Mammary epithelial cell (primary cell): ENCODE data around the gene RBM20.

Experiments used
- CTCF ChIP-seq, 2 donors: IDR thresholded peaks in 1 of 2; conservative IDR thresholded peaks in 1 of 2; 2 replicates each; pipeline ENCODE4 v1.5.1; 2011 to 2012; ENCODE audit warnings: inconsistent platforms in 2 of 2, low read length in 2 of 2, mild to moderate bottlenecking in 2 of 2, control low read depth in 1 of 2, low read depth in 1 of 2; ENCODE audit not compliant: insufficient read depth in 1 of 2; ENCODE audit errors: extremely low read depth in 1 of 2
- EZH2 ChIP-seq: IDR thresholded peaks from 2 replicates; pipeline ENCODE4 v1.6.1; 2012; ENCODE audit warnings: low read length, inconsistent platforms, borderline replicate concordance

- TF ChIP-seq CTCF (conservative IDR thresholded peaks at IDR 0.05 in 1 of 2, IDR thresholded peaks at IDR 0.05 in 1 of 2; ENCODE audit: extremely low read depth in 1 of 2, insufficient read depth in 1 of 2, low read depth in 1 of 2, low read length in 2 of 2): no peak
- no peak for TF ChIP-seq EZH2
Observed at GRCh38 chr10:110686949-110687348, 42.8 kb downstream of the RBM20 start.
